Testis (tissue), 5 donors: ENCODE measurements around the gene DEFB127. TPM values are rescaled to one million over a fixed set of nuclear protein-coding genes. Genes with fewer than 3 reads are reported as not detected.
"Not testable (repeated sequence)": the region's sequence is repeated elsewhere in the genome, so short reads cannot be mapped to it uniquely, and the experiment has no call there.

Experiments
- DNase-seq: peaks from one replicate; pipeline ENCODE4 v3.0.0-alpha.2; 2019
- H3K27ac ChIP-seq, 2 donors: fragments of 200-600 bp; sonication (generic); one replicate each; pipeline ENCODE4 v1.5.1; 2019
- H3K27me3 ChIP-seq: fragments of 200-600 bp; sonication (generic); one replicate; pipeline ENCODE4 v1.5.1; 2019
- H3K36me3 ChIP-seq: fragments of 200-600 bp; sonication (generic); one replicate; pipeline ENCODE4 v1.5.1; 2017; ENCODE audit warnings: low read depth; ENCODE audit errors: missing control alignments
- H3K4me1 ChIP-seq: fragments of 200-600 bp; sonication (generic); one replicate; pipeline ENCODE4 v1.5.1; 2019
- H3K4me3 ChIP-seq, 2 donors: fragments of 200-600 bp; sonication (generic); one replicate each; pipeline ENCODE4 v1.5.1; 2017 to 2019
- H3K9me3 ChIP-seq: fragments of 200-600 bp; sonication (generic); one replicate; pipeline ENCODE4 v1.5.1; 2017
- POLR2A ChIP-seq: fragments of 450-650 bp; IDR thresholded peaks from one replicate; pipeline ENCODE4 v1.6.1; 2017; ENCODE audit warnings: antibody characterized with exemption, mild to moderate bottlenecking, moderate library complexity
- WGBS, 2 donors: methylation state at CpG; one replicate each; pipeline ENCODE4 v1.1.5; 2018; 5-methylcytosine and 5-hydroxymethylcytosine counted together
- intact Hi-C: fragments of 100-400 bp; cut with DNase I; formaldehyde crosslinking; loops from one replicate; pipeline ENCODE4 v1.15.1; 2023; ENCODE audit warnings: low total_unique reads
- long read RNA-seq, 2 donors: transcript quantifications; one replicate each; lab custom pipeline, GENCODE V29; 2026
- polyA plus RNA-seq: library from polyadenylated mRNA; stranded (reverse); fragments of 350-450 nt; fragmentation: Illumina TruSeq; extraction: RNeasy Lipid Tissue Mini Kit (QIAGEN cat#74804); gene quantifications from one replicate; pipeline ENCODE4 v1.2.3, GENCODE V29; 2014; ENCODE audit warnings: low read depth, low replicate concordance; ENCODE audit not compliant: insufficient read depth
- total RNA-seq, 2 donors: library from RNA; depleted of rRNA; stranded (reverse); fragments of >200 nt; gene quantifications; one replicate each; pipeline ENCODE4 v1.2.3, GENCODE V29; 2016
- TF ChIP-seq, protein P1 (sequence below), 3 experiments: fragments of 450-650 bp in 2 of 3; fragments of 200-600 bp in 1 of 3; sonication (generic) in 1 of 3; IDR thresholded peaks; one replicate each; pipeline ENCODE4 v1.5.1; 2016 to 2019; ENCODE audit warnings: antibody characterized with exemption in 3 of 3, mild to moderate bottlenecking in 2 of 3, moderate library complexity in 1 of 3

Gene DEFB127, protein sequence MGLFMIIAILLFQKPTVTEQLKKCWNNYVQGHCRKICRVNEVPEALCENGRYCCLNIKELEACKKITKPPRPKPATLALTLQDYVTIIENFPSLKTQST
- not detected for total RNA-seq
- not detected for polyA plus RNA-seq
- long read RNA-seq, donor 1, result 0 reads
- long read RNA-seq, donor 2, result 0 reads

DNA sequence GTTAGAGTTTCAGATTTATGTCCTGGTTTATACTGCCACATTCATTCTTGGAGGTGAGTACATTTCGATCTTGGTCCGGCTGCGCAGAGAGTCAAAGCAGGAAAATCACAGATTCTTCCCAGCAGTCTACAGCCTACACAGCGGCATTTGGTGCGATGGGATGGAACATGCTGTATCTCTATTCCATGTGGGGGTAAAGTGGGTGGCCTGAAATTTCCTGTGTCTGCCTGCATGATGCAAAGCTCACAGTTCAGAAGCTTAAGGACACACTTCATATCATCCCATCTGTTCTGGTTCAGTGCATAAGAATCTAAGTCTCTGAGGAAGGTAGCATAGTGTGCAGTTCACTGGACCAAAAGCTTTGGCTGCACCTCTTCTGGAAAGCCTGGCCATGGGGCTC is at the start of gene DEFB127:
Gene DEFB127 (plus strand): TSS at position 301 of the 400 bp plus-strand sequence. CDS start 91 bp downstream, at position 392.
- WGBS, 2 donors, result 95 to 96% methylated on average over 5 of the region's 5 CpGs
- Histone ChIP-seq H3K9me3 (no peaks in the 10 kb centered on the region), H3K4me3 (no peak within 1 kb of the TSS), H3K36me3 (no peaks in the 10 kb centered on the region), H3K27ac (no peak within 1 kb of the TSS), H3K4me1 (no peaks in the 10 kb centered on the region), H3K27me3 (no peaks in the 10 kb centered on the region)
- intact Hi-C loops, result no loop called here
- no peak for DNase-seq
- TF ChIP-seq POLR2A, result no peak
- TF ChIP-seq, protein P1, sequence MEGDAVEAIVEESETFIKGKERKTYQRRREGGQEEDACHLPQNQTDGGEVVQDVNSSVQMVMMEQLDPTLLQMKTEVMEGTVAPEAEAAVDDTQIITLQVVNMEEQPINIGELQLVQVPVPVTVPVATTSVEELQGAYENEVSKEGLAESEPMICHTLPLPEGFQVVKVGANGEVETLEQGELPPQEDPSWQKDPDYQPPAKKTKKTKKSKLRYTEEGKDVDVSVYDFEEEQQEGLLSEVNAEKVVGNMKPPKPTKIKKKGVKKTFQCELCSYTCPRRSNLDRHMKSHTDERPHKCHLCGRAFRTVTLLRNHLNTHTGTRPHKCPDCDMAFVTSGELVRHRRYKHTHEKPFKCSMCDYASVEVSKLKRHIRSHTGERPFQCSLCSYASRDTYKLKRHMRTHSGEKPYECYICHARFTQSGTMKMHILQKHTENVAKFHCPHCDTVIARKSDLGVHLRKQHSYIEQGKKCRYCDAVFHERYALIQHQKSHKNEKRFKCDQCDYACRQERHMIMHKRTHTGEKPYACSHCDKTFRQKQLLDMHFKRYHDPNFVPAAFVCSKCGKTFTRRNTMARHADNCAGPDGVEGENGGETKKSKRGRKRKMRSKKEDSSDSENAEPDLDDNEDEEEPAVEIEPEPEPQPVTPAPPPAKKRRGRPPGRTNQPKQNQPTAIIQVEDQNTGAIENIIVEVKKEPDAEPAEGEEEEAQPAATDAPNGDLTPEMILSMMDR (IDR thresholded peaks at IDR 0.05), result no peak

DNA sequence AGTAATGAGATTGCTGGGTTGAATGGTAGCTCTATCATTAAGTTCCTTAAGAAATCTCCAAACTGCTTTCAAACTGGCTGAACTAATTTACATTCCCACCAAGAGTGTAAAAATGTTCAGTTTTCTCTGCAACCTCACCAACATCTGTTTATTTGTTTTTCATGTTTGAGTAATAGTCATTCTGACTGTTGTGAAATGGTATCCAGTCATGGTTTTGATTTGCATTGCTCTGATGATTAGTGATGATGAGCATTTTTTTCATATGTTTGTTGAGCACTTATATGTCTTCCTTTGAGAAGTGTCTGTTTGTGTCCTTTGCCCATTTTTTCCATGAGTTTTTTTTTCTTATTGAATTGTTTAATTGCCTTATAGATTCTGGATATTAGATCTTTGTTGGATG is 44.9 kb upstream of the DEFB127 start:
- Histone ChIP-seq H3K36me3 (no peaks in the 10 kb centered on the region), H3K4me1 (no peaks in the 10 kb centered on the region), H3K27me3 (no peaks in the 10 kb centered on the region), H3K4me3 (no peak overlapping the region), H3K9me3 (no peaks in the 10 kb centered on the region), H3K27ac (no peak overlapping the region)
- DNase-seq, result no peak
- TF ChIP-seq, protein P1 (IDR thresholded peaks at IDR 0.05), result no peak
- no peak for TF ChIP-seq POLR2A
- intact Hi-C loops, result no loop called here

DNA sequence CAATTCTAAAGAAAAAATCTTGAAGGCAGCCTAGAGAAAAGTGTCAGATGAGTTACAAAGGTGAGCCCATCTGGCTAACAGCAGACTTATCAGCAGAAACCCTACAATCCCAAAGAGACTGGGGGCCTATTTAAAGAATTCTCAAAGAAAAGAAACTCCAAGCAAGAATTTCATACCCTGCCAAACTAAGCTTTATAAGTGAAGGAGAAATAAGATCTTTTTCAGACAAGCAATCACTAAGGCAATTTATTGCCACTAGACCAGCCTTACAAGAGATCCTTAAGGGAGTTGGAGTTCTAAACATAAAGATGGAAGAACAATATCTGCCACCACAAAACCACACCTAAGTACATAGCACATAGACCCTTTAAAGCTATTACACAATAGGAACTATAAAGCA is 39.7 kb upstream of the DEFB127 start:
- H3K4me1 ChIP-seq, result no peaks in the 10 kb centered on the region
- no peak for DNase-seq
- no peaks in the 10 kb centered on the region for H3K27me3 ChIP-seq
- H3K4me3 ChIP-seq, result no peak overlapping the region
- no peak for TF ChIP-seq POLR2A
- TF ChIP-seq, protein P1 (IDR thresholded peaks at IDR 0.05), result no peak
- no peak overlapping the region for H3K27ac ChIP-seq
- H3K9me3 ChIP-seq, result no peaks in the 10 kb centered on the region
- H3K36me3 ChIP-seq, result no peaks in the 10 kb centered on the region
- intact Hi-C loops, result no loop called here

DNA sequence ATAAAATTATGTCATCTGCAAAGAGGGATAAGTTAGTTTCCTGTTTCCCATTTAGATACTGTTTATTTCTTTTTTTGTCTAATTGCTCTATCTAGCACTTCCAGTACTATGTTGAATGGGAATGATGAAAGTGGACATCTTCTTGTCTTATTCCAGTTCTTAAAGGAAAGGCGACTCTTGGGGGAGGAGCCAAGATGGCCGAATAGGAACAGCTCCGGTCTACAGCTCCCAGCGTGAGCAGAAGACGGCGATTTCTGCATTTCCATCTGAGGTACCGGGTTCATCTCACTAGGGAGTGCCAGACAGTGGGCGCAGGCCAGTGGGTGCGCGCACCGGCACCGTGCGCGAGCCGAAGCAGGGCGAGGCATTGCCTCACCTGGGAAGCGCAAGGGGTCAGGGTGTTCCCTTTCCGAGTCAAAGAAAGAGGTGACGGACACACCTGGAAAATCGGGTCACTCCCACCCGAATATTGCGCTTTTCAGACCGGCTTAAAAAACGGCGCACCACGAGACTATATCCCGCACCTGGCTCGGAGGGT is 27.4 kb upstream of the DEFB127 start:
- H3K4me3 ChIP-seq, H3K27ac ChIP-seq, intact Hi-C loops, H3K4me1 ChIP-seq, DNase-seq, H3K36me3 ChIP-seq, H3K27me3 ChIP-seq, H3K9me3 ChIP-seq: not testable (repeated sequence)
- WGBS, 2 donors, result 88 to 94% methylated on average over 21 to 28 of the region's 28 CpGs

DNA sequence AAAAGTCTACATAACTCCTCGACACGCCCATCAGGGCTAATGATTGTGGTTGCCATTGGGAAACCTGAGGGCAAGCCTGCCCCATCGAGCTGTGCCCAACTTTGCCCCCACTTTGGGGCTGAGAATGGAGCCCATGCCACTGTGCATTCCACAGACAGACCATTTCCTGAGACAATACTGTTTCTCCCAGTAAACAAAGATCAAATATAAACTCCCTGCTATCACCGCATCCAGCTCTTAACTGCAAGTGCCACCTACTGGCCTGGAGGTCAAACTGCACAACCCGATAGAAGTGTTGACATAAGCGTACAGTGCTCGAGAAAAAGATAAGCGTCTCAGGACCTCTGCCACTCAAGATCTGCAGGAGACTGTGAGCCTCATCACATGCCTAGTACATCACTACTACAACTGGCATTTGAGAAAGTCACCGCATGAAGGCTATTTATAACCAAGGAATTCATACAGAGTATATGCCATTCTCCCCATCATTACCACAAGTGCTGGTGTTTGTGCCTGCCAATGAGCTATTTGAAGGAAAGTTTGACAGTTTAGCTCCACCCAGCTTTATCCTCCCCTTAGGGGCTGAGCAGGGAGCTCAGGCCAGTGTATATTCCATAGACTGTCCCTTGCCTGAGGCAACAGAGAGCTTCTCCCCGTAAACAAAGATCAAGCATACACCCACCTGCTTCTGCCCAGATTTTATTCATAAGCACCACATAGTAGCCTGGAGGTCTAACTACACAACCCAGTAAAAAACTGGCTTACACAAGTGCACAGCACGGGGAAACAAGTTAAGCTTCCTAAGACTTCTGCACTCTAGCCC is 19.4 kb upstream of the DEFB127 start:
- no peaks in the 10 kb centered on the region for H3K27me3 ChIP-seq
- intact Hi-C loops, result no loop called here
- H3K4me3 ChIP-seq, result no peak overlapping the region
- TF ChIP-seq, protein P1 (IDR thresholded peaks at IDR 0.05), result no peak
- no peak for TF ChIP-seq POLR2A
- peak; percentile 51 for DNase-seq
- WGBS, 2 donors, result 52 to 67% methylated on average over 11 of the region's 11 CpGs
- no peaks in the 10 kb centered on the region for H3K9me3 ChIP-seq
- H3K4me1 ChIP-seq, result no peaks in the 10 kb centered on the region
- H3K27ac ChIP-seq, result no peak overlapping the region
- H3K36me3 ChIP-seq, result no peaks in the 10 kb centered on the region
